ENCODE measurements around the gene MFAP3L. TPM values are rescaled to one million over a fixed set of nuclear protein-coding genes. Genes with fewer than 3 reads are reported as not detected.
"Not testable (repeated sequence)": the region's sequence is repeated elsewhere in the genome, so short reads cannot be mapped to it uniquely, and the experiment has no call there.

The MFAP3L gene
- polyA plus RNA-seq (ENCODE audit: insufficient read depth in 1 of 5, insufficient read length in 5 of 5, low replicate concordance in 1 of 5) = 1 to 10 TPM; 1.8 to 2.6 (median 2.3) TPM
- long read RNA-seq, donor 1 = 0 reads
- long read RNA-seq, donor 2, partial matches to known transcripts = 0 of 1 reads
- long read RNA-seq, donor 2, other reads (novel, unspliced or antisense) = 0 of 1 reads
- long read RNA-seq, donor 3 = 0 reads
- long read RNA-seq, donor 4 = 0 reads
- long read RNA-seq, donor 5 = 0 reads
- long read RNA-seq, donor 6 = 0 reads
- long read RNA-seq, donor 7 = 0 reads
- long read RNA-seq, donor 8 = 0 reads

- peak; percentile 78 to 81 for DNase-seq
Measured at GRCh38 chr4:170026253-170027021, at the start of gene MFAP3L. TSS of gene MFAP3L (minus strand) at chr4:170026395. CDS start at chr4:170005877, 20,518 bp downstream.

GRCh38 chr4:170071196-170071595, 45.0 kb upstream of the MFAP3L start:
- no peak for DNase-seq

GRCh38 chr4:170068438-170069128, 42.4 kb upstream of the MFAP3L start:
- no peak for DNase-seq

GRCh38 chr4:170059421-170059820, 33.2 kb upstream of the MFAP3L start:
- peak; percentile 2 to 14 for DNase-seq

- DNase-seq = peak; percentile 1 to 7
Measured at GRCh38 chr4:170058826-170059225, 32.6 kb upstream of the MFAP3L start.

- DNase-seq = peak; percentile 24 to 42
Measured at GRCh38 chr4:170057866-170058265, 31.7 kb upstream of the MFAP3L start.

- no peak for DNase-seq
Measured at GRCh38 chr4:170052919-170053318, 26.7 kb upstream of the MFAP3L start.

GRCh38 chr4:170051402-170051801, 25.2 kb upstream of the MFAP3L start:
- no peak for DNase-seq

- DNase-seq = peak in 1 of 2 donors; percentile 18
Measured at GRCh38 chr4:170049766-170050165, 23.6 kb upstream of the MFAP3L start.

- peak; percentile 45 to 63 for DNase-seq
Measured at GRCh38 chr4:170047771-170048354, 21.7 kb upstream of the MFAP3L start.

- DNase-seq = not testable (repeated sequence)
Measured at GRCh38 chr4:170046156-170046555, 20.0 kb upstream of the MFAP3L start.

- no peak for DNase-seq
Measured at GRCh38 chr4:170040031-170040680, 14.0 kb upstream of the MFAP3L start.

GRCh38 chr4:170038769-170039168, 12.6 kb upstream of the MFAP3L start:
- no peak for DNase-seq

- DNase-seq = no peak
Measured at GRCh38 chr4:170038232-170038631, 12.0 kb upstream of the MFAP3L start.

GRCh38 chr4:170037481-170037880, 11.3 kb upstream of the MFAP3L start:
- no peak for DNase-seq

GRCh38 chr4:170035845-170036244, 9.7 kb upstream of the MFAP3L start:
- no peak for DNase-seq

GRCh38 chr4:170035231-170035630, 9.0 kb upstream of the MFAP3L start:
- no peak for DNase-seq

- no peak for DNase-seq
Measured at GRCh38 chr4:170033999-170034398, 7.8 kb upstream of the MFAP3L start.

- DNase-seq = no peak
Measured at GRCh38 chr4:170030121-170030520, 3.9 kb upstream of the MFAP3L start.

GRCh38 chr4:170027181-170027829, 1.1 kb upstream of the MFAP3L start:
- DNase-seq = peak; percentile 91 to 94

Data from right lung (tissue), 10 donors.